GM12875 (cell line): ENCODE data around the gene AIF1.

ENCODE experiments used
- H3K4me3 ChIP-seq: one replicate; pipeline ENCODE4 v1.5.1; 2011; ENCODE audit warnings: low read depth, low read length, control low read depth
- TF ChIP-seq, protein P1 (sequence below): IDR thresholded peaks from 2 replicates; pipeline ENCODE4 v1.5.1; 2011; ENCODE audit warnings: low read depth, mild to moderate bottlenecking, control low read depth, inconsistent platforms, low read length, moderate library complexity, borderline replicate concordance; ENCODE audit not compliant: insufficient read depth

AIF1 gene

DNA sequence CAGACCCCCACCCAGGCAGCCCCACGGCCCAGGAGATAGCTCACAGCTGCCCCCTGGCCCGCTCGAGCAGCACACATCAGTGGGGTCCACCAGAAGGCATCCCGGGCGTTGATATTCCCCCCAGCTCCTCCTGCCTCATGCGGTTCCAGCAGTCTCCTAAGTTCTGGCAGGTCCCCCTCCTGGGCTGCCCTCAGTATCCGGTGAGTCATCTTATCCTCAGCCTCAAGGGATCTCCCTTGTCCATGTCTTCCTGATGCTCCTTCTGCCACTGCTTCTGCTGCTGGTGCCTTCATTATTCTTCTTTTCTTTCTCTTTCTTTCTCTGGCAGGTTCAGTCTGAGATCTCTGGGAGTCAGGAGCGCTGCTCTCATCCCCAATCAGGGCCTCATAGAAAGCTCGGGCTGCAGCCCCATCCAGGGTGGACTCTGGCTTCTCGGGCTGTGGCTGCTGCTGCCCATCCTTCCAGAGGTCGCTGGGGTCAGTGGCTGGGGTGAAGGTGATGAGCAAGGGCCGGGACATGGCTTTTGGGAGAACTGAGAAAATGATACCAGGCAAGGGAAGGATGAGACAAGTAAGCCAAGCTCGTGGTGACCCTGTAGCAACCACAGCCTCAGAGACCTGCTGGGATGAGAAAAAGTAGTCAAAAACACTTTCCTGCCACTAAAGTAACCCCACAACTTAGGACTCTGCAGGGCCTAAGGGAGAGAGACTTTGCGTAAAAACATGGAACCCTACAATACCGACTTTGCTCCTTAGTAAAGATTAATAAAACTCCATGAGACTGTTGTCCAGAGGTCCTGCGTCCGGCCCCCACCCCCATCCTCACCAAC is 49.1 kb downstream of the AIF1 start:
- H3K4me3 ChIP-seq: peak overlapping the region; percentile 68
- TF ChIP-seq, protein P1, sequence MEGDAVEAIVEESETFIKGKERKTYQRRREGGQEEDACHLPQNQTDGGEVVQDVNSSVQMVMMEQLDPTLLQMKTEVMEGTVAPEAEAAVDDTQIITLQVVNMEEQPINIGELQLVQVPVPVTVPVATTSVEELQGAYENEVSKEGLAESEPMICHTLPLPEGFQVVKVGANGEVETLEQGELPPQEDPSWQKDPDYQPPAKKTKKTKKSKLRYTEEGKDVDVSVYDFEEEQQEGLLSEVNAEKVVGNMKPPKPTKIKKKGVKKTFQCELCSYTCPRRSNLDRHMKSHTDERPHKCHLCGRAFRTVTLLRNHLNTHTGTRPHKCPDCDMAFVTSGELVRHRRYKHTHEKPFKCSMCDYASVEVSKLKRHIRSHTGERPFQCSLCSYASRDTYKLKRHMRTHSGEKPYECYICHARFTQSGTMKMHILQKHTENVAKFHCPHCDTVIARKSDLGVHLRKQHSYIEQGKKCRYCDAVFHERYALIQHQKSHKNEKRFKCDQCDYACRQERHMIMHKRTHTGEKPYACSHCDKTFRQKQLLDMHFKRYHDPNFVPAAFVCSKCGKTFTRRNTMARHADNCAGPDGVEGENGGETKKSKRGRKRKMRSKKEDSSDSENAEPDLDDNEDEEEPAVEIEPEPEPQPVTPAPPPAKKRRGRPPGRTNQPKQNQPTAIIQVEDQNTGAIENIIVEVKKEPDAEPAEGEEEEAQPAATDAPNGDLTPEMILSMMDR: no peak

DNA sequence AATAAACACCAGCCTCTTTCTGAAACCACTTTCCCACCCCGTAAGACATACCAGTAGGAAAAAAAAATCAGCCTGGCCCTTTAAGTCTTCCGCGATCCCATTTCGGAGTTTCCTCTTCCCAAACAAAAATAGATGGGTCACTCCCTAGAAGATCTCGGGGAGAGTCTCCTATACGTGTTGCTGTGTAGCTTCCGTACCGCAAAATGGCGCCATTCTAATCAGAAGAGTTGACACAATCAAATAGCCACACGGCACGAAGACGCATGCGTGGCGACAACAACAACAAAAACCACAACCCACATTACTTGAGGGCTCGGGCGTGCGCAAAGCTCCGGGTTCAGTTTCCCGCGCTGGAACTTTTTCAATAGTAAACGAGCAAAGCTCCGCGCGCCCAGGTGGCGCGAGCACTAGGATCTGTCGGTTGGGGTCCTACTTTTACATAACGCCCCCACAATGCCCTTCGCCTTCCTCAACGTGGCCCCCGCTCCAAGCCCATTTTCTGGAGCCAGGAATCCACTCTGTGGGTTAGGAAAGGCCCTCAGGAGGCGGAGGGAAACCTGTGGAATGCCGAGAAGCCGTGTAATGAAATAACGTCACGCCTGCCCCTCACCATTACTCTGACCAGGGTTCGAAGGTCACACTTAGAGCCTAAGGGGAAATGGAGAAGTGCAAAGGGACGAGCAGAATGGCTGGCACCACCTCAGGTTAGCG is 49.9 kb downstream of the AIF1 start, which contains the start of gene GPANK1:
Gene GPANK1, minus strand, starts transcription at position 208 of the 711 bp plus-strand sequence. CDS start 519 bp downstream, outside the sequence.
- H3K4me3 ChIP-seq: peak within 1 kb of the TSS; percentile 68
- TF ChIP-seq, protein P1: no peak

- TF ChIP-seq, protein P1: no peak
- H3K4me3 ChIP-seq: peak within 1 kb of the TSS; percentile 68
Observed at GRCh38 chr6:31665501-31666336, 50.7 kb downstream of the AIF1 start, which contains the start of gene CSNK2B. Gene CSNK2B, plus strand, starts transcription at chr6:31666080. Its CDS starts 752 bp downstream, at chr6:31666832.

DNA sequence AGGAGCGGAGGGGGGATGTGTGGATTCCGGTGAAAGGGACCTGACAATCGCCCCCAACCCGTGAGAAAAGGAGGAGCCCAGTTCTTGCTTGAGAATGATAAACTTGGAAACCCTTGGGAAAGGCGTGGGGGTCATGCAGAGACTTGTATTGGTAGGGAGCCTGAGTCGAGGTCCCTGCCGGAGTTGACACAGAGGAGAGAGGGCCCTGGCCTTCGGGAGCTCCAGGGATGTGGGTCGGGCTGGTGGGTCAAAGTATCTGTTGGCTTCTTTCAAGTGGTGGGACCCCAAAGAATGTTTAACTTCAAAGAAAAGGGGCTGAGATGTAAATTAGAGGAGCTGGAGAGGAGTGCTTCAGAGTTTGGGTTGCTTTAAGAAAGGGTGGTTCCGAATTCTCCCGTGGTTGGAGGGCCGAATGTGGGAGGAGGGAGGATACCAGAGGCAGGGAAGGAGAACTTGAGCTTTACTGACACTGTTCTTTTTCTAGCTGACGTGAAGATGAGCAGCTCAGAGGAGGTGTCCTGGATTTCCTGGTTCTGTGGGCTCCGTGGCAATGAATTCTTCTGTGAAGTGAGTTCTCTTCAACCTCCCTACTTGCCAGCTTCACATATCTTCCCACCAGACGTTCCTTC is 51.4 kb downstream of the AIF1 start:
- H3K4me3 ChIP-seq: peak overlapping the region; percentile 47
- TF ChIP-seq, protein P1: no peak
